ENCODE data around the gene SOCS6. TPM values are rescaled to one million over a fixed set of nuclear protein-coding genes. Genes with fewer than 3 reads are reported as not detected.

SOCS6 gene
- total and polyA plus RNA-seq, 2 of the 13 experiments (the other 11 are each of a cell fraction or from before 2014, with no cell fraction given) = 18.6 to 38.3 TPM

GRCh38 chr18:70288171-70288850 lies 534 bp upstream of the SOCS6 start (continued):
- TF ChIP-seq, protein P1, sequence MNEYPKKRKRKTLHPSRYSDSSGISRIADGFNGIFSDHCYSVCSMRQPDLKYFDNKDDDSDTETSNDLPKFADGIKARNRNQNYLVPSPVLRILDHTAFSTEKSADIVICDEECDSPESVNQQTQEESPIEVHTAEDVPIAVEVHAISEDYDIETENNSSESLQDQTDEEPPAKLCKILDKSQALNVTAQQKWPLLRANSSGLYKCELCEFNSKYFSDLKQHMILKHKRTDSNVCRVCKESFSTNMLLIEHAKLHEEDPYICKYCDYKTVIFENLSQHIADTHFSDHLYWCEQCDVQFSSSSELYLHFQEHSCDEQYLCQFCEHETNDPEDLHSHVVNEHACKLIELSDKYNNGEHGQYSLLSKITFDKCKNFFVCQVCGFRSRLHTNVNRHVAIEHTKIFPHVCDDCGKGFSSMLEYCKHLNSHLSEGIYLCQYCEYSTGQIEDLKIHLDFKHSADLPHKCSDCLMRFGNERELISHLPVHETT (CRISPR knock-in tag; conservative IDR thresholded peaks at IDR 0.05) = no peak
- no peak for TF ChIP-seq ZNF878 (CRISPR knock-in tag; IDR thresholded peaks at IDR 0.05)
- no peak for TF ChIP-seq ESRRA (CRISPR knock-in tag; IDR thresholded peaks at IDR 0.05; ENCODE audit: low read depth)
- 0 out of 2 replicates have a peak, but pooled peaks have one; percentile 12 for TF ChIP-seq KAT8 (CRISPR knock-in tag; IDR thresholded peaks at IDR 0.05)
- no peak for TF ChIP-seq NFE2 (CRISPR knock-in tag; IDR thresholded peaks at IDR 0.05)
- peak; percentile 30; the same call in 1 of the 2 replicates for TF ChIP-seq TAF1 (CRISPR knock-in tag; IDR thresholded peaks at IDR 0.05)

DNA sequence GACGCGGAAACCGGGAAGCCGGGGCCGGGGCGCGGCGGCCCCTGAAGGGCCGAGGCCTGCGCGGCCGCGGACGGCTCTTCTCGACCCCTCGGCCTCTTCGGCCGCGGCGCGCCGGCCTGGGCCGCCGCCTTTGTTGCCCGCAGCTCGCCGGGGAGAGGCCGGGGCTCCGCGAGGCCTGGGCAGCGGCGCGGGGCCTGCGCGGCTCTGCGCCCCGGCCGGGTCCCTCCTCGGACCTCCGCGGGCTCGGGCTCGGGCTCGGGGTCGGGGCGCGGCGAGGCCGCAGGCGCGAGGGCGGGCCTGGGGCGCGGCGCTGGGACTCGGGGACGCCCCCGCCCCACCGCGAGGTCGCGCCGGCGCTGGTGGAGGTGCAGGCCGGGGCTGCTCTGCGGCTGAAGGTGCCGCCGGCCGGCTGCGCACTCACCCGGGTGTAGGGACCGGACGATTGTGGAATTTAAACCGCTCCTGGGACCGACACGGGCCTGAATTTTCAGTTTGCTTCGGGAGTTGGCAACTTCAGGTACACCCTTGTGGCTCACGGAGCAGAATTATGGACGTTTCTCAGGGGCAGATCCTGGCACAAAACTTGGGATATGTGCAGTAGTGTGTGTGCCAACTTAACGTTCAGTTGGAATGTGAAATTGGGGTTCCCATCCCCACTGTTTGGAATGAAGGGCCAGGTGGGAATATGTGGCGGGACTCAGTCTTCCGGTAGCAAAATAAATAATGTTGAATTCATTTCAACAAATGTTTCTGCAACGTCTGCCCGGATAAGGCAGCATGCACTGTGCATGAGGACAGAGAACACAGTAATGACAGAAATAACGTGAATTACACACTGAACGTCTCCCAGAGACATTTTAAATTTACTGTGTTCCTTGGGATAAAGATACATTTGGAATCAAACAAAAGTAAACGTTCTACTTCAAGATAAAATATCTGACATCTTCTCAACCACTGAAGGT lies 787 bp downstream of the SOCS6 start:
- Histone ChIP-seq H3K9me3 (ENCODE audit: low read length) (no peaks in the 10 kb centered on the region), H3K36me3 (replicated peaks in 1 of 2; ENCODE audit: control insufficient read depth in 1 of 2, insufficient read depth in 2 of 2, low read length in 2 of 2) (peaks cover 0 to 3% of the 10 kb centered on the region in 2 experiments; a peak in 1 of 5 replicates), H3K27me3 (ENCODE audit: control insufficient read depth in 1 of 2, insufficient read depth in 2 of 2, low read length in 2 of 2) (no peaks in the 10 kb centered on the region; a peak in 1 of 5 replicates), H3K4me2 (ENCODE audit: low read depth, low read length) (peak overlapping the region; percentile 86), H3K4me1 (ENCODE audit: insufficient read depth, low read length) (peaks cover 46% of the 10 kb centered on the region), H3K79me2 (ENCODE audit: insufficient read depth, low read length) (peaks cover 54% of the 10 kb centered on the region), H4K20me1 (ENCODE audit: insufficient read depth, low read length) (peaks cover 3% of the 10 kb centered on the region; the same call in 1 of the 2 replicates), H3K9ac (ENCODE audit: insufficient read depth, low read depth, low read length) (peak overlapping the region; percentile 99), H2AFZ (ENCODE audit: low read length) (no peak overlapping the region), H3K4me3 (replicated peaks in 1 of 3; ENCODE audit: insufficient read depth in 1 of 3, low read depth in 2 of 3, low read length in 3 of 3) (peak overlapping the region; percentile 91 to 95 (median 95)), H3K27ac (ENCODE audit: extremely low read length, insufficient read depth, low read length) (peak overlapping the region; percentile 91)
- ChIA-PET POLR2A (interaction anchor here (0.7 to 1.9 kb wide), 5 partner anchors 25 to 84 kb away, joined by 3 to 5 read pairs (median 3); partner anchors contain the start of gene RTTN), CTCF (ENCODE audit: low intra/inter-chr PET ratio, low total read pairs) (no interaction called here)
- no peak for DNase-seq (ENCODE audit: low spot score)
- intact Hi-C loops (cut with micrococcal nuclease; ENCODE audit: unreplicated experiment) = loop anchor here (2.0 to 5.0 kb wide), 2 partner anchors 43 to 87 kb away; no protein-coding TSS in a partner anchor
- TSS peak; percentile 49 for BruUV-seq (replicated peaks)
- WGBS (ENCODE audit: low lambda C conversion rate) = 3% methylated on average over 9 of the region's 87 CpGs
- in situ Hi-C loops (cut with HindIII; ENCODE audit: extremely low pct_ligation_motif_present, low pct_unique_long_range_greater_than_20kb) = loop anchor here (5.0 kb wide), 1 partner anchor 143 kb away; no protein-coding TSS in a partner anchor
- ATAC-seq = peak; percentile 54
- FAIRE-seq = peak; percentile 26
- TF ChIP-seq KAT8 (CRISPR knock-in tag; IDR thresholded peaks at IDR 0.05) (0 out of 2 replicates have a peak, but pooled peaks have one; percentile 18), KAT2B (IDR thresholded peaks at IDR 0.05; ENCODE audit: borderline replicate concordance, low read depth, low read length) (no peak), CCAR2 (optimal IDR thresholded peaks at IDR 0.05; ENCODE audit: low read depth, low read length) (no peak), ZNF792 (CRISPR knock-in tag; IDR thresholded peaks at IDR 0.05) (no peak), EP300 (IDR thresholded peaks at IDR 0.05; ENCODE audit: low read depth in 2 of 2, low read length in 2 of 2) (no peak), EP300 (CRISPR knock-in tag; IDR thresholded peaks at IDR 0.05; ENCODE audit: borderline replicate concordance) (no peak), POLR2A (IDR thresholded peaks at IDR 0.05; ENCODE audit: insufficient read depth in 1 of 2, low read depth in 2 of 2, low read length in 2 of 2) (peak in 1 of 2 experiments; percentile 39; a peak in 2 of 4 replicates), MNT (IDR thresholded peaks at IDR 0.05) (no peak), GPN1 (CRISPR knock-in tag; IDR thresholded peaks at IDR 0.05; ENCODE audit: borderline replicate concordance) (no peak), ZFY (CRISPR knock-in tag; IDR thresholded peaks at IDR 0.05) (peak; percentile 71), MAX (IDR thresholded peaks at IDR 0.05) (peak; percentile 5), ZNF776 (CRISPR knock-in tag; IDR thresholded peaks at IDR 0.05) (no peak), ZNF567 (CRISPR knock-in tag; IDR thresholded peaks at IDR 0.05; ENCODE audit: borderline replicate concordance) (0 out of 2 replicates have a peak, but pooled peaks have one; percentile 30), ZNF670 (CRISPR knock-in tag; IDR thresholded peaks at IDR 0.05; ENCODE audit: borderline replicate concordance) (0 out of 2 replicates have a peak, but pooled peaks have one; percentile 29)

Measured in HepG2 (cell line).